HEK293 (cell line): ENCODE results near the gene GLMP.

Source experiments
- CTCF ChIA-PET: fragments of 350-600 bp; formaldehyde crosslinking; extraction: SDS; loops from one replicate; lab custom pipeline; 2021; ENCODE audit warnings: antibody characterized with exemption; lab: Yijun Ruan, JAX
- POLR2A ChIA-PET: fragments of 300-600 bp; formaldehyde crosslinking; extraction: SDS; loops from one replicate; lab custom pipeline; 2020; ENCODE audit warnings: antibody characterized with exemption, inconsistent platforms; lab: Yijun Ruan, JAX
- H3K27ac ChIP-seq: fragments of 200-500 bp; sonication (Bioruptor generic); 2 replicates; pipeline ENCODE4 v1.5.1; 2014; ENCODE audit warnings: low read depth, low read length, control low read depth, inconsistent platforms; ENCODE audit errors: extremely low read depth
- H3K36me3 ChIP-seq, 2 experiments: fragments of 200-500 bp in 1 of 2; sonication (Bioruptor generic) in 1 of 2; 1 replicate in 1 of 2; 2 replicates in 1 of 2; pipeline ENCODE4 v1.5.1; 2014 to 2017; ENCODE audit warnings: inconsistent platforms in 2 of 2, low read length in 2 of 2; ENCODE audit not compliant: control insufficient read depth in 2 of 2, insufficient read depth in 1 of 2
- H3K4me1 ChIP-seq: fragments of 200-500 bp; sonication (Bioruptor generic); 2 replicates; pipeline ENCODE4 v1.5.1; 2014; ENCODE audit warnings: mild to moderate bottlenecking, low read length, inconsistent platforms; ENCODE audit not compliant: control insufficient read depth, insufficient read depth
- H3K4me3 ChIP-seq: 2 replicates; pipeline ENCODE4 v1.5.1; 2011; ENCODE audit warnings: low read depth, mild to moderate bottlenecking, control low read depth, low read length, moderate library complexity
- H3K9me3 ChIP-seq: fragments of 200-500 bp; sonication (Bioruptor generic); 2 replicates; pipeline ENCODE4 v1.5.1; 2014; ENCODE audit warnings: low read depth, low read length, inconsistent platforms; ENCODE audit not compliant: control insufficient read depth, insufficient read depth
- BCL11B ChIP-seq: fragments of 450-650 bp; formaldehyde crosslinking; IDR thresholded peaks from 2 replicates; pipeline ENCODE4 v1.5.1; 2016; ENCODE audit warnings: low read depth, missing biosample characterization, missing genetic modification characterization
- GLIS1 ChIP-seq: fragments of 450-650 bp; formaldehyde crosslinking; IDR thresholded peaks from 2 replicates; pipeline ENCODE4 v1.5.1; 2016; ENCODE audit warnings: missing biosample characterization, missing genetic modification characterization
- GLIS2 ChIP-seq: fragments of 450-650 bp; formaldehyde crosslinking; IDR thresholded peaks from 2 replicates; pipeline ENCODE4 v1.5.1; 2016; ENCODE audit warnings: missing biosample characterization, missing genetic modification characterization
- SCRT2 ChIP-seq: fragments of 450-650 bp; formaldehyde crosslinking; IDR thresholded peaks from 2 replicates; pipeline ENCODE4 v1.5.1; 2016; ENCODE audit warnings: missing biosample characterization, missing genetic modification characterization
- SETDB1 ChIP-seq: IDR thresholded peaks from one replicate; pipeline ENCODE4 v1.6.1; 2017; ENCODE audit warnings: mild to moderate bottlenecking, low read length, moderate library complexity, mixed read lengths; ENCODE audit not compliant: insufficient read length
- ZBTB26 ChIP-seq: fragments of 450-650 bp; formaldehyde crosslinking; optimal IDR thresholded peaks from 2 replicates; pipeline ENCODE3; 2016; ENCODE audit warnings: missing biosample characterization, mild to moderate bottlenecking, missing genetic modification characterization
- ZNF214 ChIP-seq: fragments of 450-650 bp; formaldehyde crosslinking; IDR thresholded peaks from 2 replicates; pipeline ENCODE4 v1.5.1; 2017; ENCODE audit warnings: missing biosample characterization, mild to moderate bottlenecking, missing genetic modification characterization, borderline replicate concordance
- ZNF501 ChIP-seq: fragments of 450-650 bp; formaldehyde crosslinking; IDR thresholded peaks from 2 replicates; pipeline ENCODE4 v1.5.1; 2016; ENCODE audit warnings: missing biosample characterization, missing genetic modification characterization
- ZNF600 ChIP-seq: fragments of 450-650 bp; formaldehyde crosslinking; IDR thresholded peaks from 2 replicates; pipeline ENCODE4 v1.5.1; 2016; ENCODE audit warnings: missing biosample characterization, missing genetic modification characterization
- ZNF677 ChIP-seq: fragments of 450-650 bp; IDR thresholded peaks from 2 replicates; pipeline ENCODE4 v1.5.0; 2018; ENCODE audit warnings: missing biosample characterization, mild to moderate bottlenecking, missing genetic modification characterization, moderate library complexity
- ZNF792 ChIP-seq: fragments of 450-650 bp; formaldehyde crosslinking; IDR thresholded peaks from 2 replicates; pipeline ENCODE4 v1.5.1; 2016; ENCODE audit warnings: missing biosample characterization, missing genetic modification characterization

The GLMP gene

GRCh38 chr1:156244712-156245111, 50.8 kb downstream of the GLMP start:
- H3K4me1 ChIP-seq, result no peaks in the 10 kb centered on the region
- CTCF ChIA-PET, result interaction anchor here (1.4 to 1.6 kb wide), 2 partner anchors 20 to 104 kb away, joined by 4 to 6 read pairs; no protein-coding TSS in a partner anchor
- no peaks in the 10 kb centered on the region for H3K9me3 ChIP-seq
- no peak overlapping the region for H3K27ac ChIP-seq
- POLR2A ChIA-PET, result interaction anchor here (0.6 to 0.9 kb wide), 2 partner anchors 20 to 32 kb away, joined by 3 to 5 read pairs; partner anchors contain the start of gene PMF1
- H3K36me3 ChIP-seq, result peaks cover 0 to 21% of the 10 kb centered on the region in 2 experiments; a peak in 1 of 3 replicates
- no peak for TF ChIP-seq ZNF214 (tag by site-specific recombination)
- TF ChIP-seq ZNF600 (tag by site-specific recombination), result peak; percentile 39
- TF ChIP-seq, all 188 proteins: peak for 1
- no peak overlapping the region for H3K4me3 ChIP-seq

DNA sequence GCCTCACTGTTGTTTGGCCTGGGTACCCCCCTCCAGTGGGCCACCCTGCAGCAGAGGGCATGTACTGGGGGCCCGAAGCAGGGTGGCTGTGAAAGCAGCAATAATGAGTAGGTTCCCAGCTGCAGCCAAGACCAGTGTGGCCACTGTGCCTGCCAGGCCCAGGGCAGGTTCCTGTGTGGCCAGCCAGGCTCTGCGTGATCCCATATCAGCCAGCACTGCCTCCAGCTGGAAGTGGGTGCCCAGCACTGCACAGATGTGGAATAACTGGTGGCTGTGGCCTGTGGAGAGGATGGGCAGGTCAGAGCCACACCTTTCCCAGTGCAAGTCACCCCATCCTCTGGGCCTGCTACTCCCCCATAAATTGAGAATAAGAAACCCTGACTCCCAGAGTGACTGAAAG, 51.4 kb downstream of the GLMP start:
- peaks cover 0 to 20% of the 10 kb centered on the region in 2 experiments; a peak in 1 of 3 replicates for H3K36me3 ChIP-seq
- H3K9me3 ChIP-seq, result no peaks in the 10 kb centered on the region
- no peak overlapping the region for H3K27ac ChIP-seq
- TF ChIP-seq ZNF792 (tag by site-specific recombination) (no peak), BCL11B (tag by site-specific recombination) (0 out of 2 replicates have a peak, but pooled peaks have one; percentile 10)
- no peaks in the 10 kb centered on the region for H3K4me1 ChIP-seq
- CTCF ChIA-PET, result interaction anchor here (1.4 kb wide), 1 partner anchor 19 kb away, joined by 6 read pairs; no protein-coding TSS in a partner anchor
- H3K4me3 ChIP-seq, result no peak overlapping the region
- POLR2A ChIA-PET, result interaction anchor here (0.6 to 0.9 kb wide), 2 partner anchors 19 to 31 kb away, joined by 3 to 5 read pairs; partner anchors contain the start of gene PMF1

DNA sequence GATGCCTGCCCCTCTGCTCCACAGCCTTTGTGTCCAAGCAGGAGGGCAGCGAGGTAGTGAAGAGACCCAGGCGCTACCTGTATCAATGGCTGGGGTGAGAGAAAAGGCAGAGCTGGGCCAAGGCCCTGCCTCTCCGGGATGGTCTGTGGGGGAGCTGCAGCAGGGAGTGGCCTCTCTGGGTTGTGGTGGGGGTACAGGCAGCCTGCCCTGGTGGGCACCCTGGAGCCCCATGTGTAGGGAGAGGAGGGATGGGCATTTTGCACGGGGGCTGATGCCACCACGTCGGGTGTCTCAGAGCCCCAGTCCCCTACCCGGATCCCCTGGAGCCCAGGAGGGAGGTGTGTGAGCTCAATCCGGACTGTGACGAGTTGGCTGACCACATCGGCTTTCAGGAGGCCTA, 52.7 kb downstream of the GLMP start:
- TF ChIP-seq SCRT2 (tag by site-specific recombination) (0 out of 2 replicates have a peak, but pooled peaks have one; percentile 4), ZNF677 (tag by site-specific recombination) (no peak), SETDB1 (no peak), ZNF501 (no peak), ZBTB26 (tag by site-specific recombination) (no peak), GLIS2 (tag by site-specific recombination) (peak; percentile 55; the same call in 1 of the 2 replicates), GLIS1 (tag by site-specific recombination) (peak; percentile 39)
- Histone ChIP-seq H3K27ac (no peak overlapping the region), H3K36me3 (peaks cover under 1 to 25% of the 10 kb centered on the region in 2 experiments; a peak in 2 of 3 replicates), H3K9me3 (no peaks in the 10 kb centered on the region), H3K4me3 (no peak overlapping the region), H3K4me1 (no peaks in the 10 kb centered on the region)
- POLR2A ChIA-PET, result no interaction called here
- CTCF ChIA-PET, result no interaction called here
